ENCODE data around the gene BIN1.
A peak's percentile ranks its signal among the peaks of the same experiment; 100 is the strongest.

Gene BIN1

DNA sequence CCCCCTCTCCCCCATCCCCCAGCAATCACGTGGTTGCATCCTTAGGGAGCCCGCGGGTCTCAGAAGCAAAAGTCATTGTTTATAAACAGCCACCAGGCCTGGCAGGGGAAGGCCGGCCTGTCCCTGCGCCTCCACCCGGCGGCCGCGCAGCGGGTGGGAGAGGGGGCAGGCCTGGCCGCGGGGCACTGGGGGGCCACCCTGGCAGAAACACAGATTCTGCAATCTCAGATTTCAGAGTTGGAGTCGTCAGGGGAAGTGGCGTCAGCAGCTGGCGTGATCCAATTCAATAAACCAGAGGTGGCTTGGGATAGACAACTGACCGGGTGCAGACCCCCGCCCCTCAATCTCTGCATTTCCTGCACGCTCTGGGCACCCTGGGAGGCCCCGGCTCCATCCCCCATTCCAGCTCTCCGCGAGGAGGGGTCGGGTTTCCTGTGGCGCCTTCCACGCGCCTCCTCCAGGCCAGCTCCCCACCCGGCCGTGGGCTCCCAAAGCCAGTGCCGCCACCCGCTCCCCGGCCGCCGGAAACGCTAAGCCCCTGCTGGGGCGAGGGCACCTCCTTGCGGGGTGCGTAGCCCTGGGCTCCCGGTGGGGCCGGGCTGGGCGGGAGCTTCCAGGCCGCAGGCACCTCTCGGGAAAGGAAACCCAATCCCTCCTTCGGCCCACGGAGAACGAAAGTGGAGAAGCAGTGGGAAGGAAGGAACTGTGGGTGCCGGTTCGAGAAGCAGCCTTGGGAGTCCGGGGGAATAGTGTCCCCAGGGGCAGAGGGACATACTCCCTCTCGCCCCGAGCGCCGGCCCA is 1.1 kb downstream of the BIN1 start:
- Mint-ChIP-seq H3K4me1 (peaks cover 62% of the 10 kb centered on the region), H3K4me3 (peak overlapping the region; percentile 82 to 96 (median 87)), H3K27ac (peak overlapping the region; percentile 88 to 92 (median 89)), H3K36me3 (ENCODE audit: low read depth) (no peaks in the 10 kb centered on the region), H3K9me3 (no peaks in the 10 kb centered on the region), H3K27me3 (ENCODE audit: low read depth) (no peaks in the 10 kb centered on the region)
- TF ChIP-seq, protein P1, sequence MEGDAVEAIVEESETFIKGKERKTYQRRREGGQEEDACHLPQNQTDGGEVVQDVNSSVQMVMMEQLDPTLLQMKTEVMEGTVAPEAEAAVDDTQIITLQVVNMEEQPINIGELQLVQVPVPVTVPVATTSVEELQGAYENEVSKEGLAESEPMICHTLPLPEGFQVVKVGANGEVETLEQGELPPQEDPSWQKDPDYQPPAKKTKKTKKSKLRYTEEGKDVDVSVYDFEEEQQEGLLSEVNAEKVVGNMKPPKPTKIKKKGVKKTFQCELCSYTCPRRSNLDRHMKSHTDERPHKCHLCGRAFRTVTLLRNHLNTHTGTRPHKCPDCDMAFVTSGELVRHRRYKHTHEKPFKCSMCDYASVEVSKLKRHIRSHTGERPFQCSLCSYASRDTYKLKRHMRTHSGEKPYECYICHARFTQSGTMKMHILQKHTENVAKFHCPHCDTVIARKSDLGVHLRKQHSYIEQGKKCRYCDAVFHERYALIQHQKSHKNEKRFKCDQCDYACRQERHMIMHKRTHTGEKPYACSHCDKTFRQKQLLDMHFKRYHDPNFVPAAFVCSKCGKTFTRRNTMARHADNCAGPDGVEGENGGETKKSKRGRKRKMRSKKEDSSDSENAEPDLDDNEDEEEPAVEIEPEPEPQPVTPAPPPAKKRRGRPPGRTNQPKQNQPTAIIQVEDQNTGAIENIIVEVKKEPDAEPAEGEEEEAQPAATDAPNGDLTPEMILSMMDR (IDR thresholded peaks at IDR 0.05; ENCODE audit: unreplicated experiment in 3 of 3): no peak

DNA sequence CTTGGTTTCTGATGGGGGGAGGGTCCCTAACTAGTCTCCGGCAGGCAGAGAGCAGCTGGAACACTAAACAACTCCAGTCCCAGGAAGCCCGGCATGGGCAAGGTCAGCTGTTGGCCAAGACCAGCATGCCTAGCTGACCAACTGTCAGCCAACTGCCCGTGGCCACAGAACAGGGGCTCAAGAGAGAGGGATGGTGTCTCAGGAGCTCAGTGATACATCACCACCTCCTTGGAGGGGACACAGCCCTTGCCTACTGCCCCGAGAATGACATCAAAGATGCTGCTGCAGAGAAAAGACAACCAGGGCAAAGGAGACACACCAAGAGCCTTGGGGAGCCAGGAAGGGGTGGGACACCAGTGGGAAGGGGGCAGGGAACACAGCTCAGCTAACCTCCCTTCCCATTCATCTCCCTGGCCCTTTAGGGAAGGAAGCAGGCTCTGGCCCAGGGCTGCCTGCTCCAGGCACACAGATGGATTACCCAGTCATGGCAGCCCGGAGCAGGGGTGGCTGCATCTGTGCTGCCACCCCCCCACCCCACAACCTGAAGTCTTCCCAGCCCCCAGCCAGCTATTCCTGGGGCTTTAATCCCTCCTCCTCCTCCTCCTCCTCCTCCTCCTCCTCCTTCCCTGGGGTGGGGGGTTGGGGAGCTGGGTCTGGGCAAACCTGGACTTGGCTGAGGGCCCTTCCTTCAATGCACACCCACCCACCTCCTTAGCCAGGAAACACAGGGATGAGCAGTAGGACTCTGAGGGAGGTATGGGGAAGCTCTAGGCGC is 1.9 kb downstream of the BIN1 start:
- no peaks in the 10 kb centered on the region for H3K27me3 Mint-ChIP-seq (ENCODE audit: low read depth)
- peak overlapping the region; percentile 88 to 92 (median 89) for H3K27ac Mint-ChIP-seq
- H3K4me3 Mint-ChIP-seq: peak overlapping the region; percentile 82 to 96 (median 87)
- H3K36me3 Mint-ChIP-seq (ENCODE audit: low read depth): no peaks in the 10 kb centered on the region
- TF ChIP-seq, protein P1 (IDR thresholded peaks at IDR 0.05; ENCODE audit: unreplicated experiment in 3 of 3): no peak
- peaks cover 68% of the 10 kb centered on the region for H3K4me1 Mint-ChIP-seq
- H3K9me3 Mint-ChIP-seq: no peaks in the 10 kb centered on the region

DNA sequence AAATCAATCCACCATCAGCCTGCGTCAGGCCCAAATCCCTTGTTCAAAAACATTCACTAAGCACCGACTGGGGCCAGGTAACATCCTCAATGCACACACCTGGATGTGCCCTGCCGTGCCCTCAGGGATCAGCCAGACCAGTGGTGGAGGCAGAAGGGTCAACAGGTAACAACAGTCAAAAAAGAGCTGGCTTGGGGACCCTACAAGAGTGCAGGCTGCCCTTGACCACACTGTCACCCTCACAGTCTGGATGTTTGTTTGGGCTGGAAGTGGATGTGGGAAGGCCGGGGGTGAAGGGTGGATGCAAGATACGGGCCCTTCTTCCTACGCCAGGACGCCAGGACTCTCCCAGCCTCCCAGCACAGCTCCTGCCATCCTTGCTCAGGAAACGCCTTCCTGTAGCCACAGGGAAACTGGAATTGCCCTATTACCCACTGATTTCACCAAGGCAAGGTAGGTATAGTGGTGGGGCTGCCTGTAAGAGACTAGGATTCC is 2.7 kb downstream of the BIN1 start:
- Mint-ChIP-seq H3K4me1 (peaks cover 67% of the 10 kb centered on the region), H3K4me3 (peak overlapping the region; percentile 82 to 96 (median 87)), H3K27ac (peak overlapping the region; percentile 88 to 92 (median 89)), H3K36me3 (ENCODE audit: low read depth) (no peaks in the 10 kb centered on the region), H3K9me3 (no peaks in the 10 kb centered on the region), H3K27me3 (ENCODE audit: low read depth) (no peaks in the 10 kb centered on the region)
- TF ChIP-seq, protein P1 (IDR thresholded peaks at IDR 0.05; ENCODE audit: unreplicated experiment in 3 of 3): no peak

DNA sequence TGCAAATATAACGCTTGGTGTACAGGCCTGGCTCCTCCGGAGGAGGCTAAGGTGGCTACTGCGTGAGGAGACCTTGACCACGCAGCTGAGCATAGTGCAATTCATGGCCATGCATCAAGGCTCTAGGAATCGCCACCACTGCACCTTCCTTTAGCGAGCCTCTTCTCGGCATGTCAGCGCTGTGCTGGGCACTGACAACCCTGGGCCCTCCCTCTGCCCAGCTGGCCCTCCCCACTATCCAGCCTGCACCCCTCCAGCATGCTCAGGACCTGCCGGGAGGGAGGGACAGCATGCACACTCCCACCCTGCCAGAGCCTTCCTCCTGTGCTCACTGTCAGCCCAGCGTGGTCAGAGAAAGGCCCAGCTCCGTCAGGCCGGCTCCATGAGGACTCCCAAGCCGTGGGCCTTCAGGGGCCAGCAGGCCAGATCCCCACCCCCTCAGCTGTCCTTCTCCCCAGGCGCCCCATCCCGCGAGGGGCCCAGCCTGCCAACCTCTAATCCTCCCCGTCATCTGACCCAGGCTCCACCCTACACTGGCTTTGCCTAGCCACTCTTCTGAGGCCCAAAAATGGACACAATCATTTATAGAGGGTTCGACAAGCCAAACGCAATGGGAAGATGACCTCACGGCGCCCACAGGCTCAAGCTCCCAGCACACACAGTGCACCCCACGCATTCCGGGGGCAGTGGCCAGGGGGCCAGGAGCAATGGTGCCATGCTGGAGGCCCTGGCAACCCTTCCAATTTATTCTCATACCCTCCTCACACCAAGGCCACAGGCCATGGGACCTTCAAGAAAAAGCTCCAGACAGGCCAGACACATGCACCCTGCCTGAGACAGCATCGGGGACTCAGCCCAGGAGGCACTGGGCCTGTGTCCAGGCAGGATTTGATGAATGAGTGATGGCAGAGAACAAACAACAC is 3.5 kb downstream of the BIN1 start:
- H3K4me3 Mint-ChIP-seq: peak overlapping the region; percentile 82 to 96 (median 87)
- H3K9me3 Mint-ChIP-seq: no peaks in the 10 kb centered on the region
- H3K27ac Mint-ChIP-seq: peak overlapping the region; percentile 69 to 88 (median 80)
- H3K36me3 Mint-ChIP-seq (ENCODE audit: low read depth): no peaks in the 10 kb centered on the region
- H3K27me3 Mint-ChIP-seq (ENCODE audit: low read depth): no peaks in the 10 kb centered on the region
- peaks cover 69% of the 10 kb centered on the region for H3K4me1 Mint-ChIP-seq
- TF ChIP-seq, protein P1 (IDR thresholded peaks at IDR 0.05; ENCODE audit: unreplicated experiment in 3 of 3): no peak

DNA sequence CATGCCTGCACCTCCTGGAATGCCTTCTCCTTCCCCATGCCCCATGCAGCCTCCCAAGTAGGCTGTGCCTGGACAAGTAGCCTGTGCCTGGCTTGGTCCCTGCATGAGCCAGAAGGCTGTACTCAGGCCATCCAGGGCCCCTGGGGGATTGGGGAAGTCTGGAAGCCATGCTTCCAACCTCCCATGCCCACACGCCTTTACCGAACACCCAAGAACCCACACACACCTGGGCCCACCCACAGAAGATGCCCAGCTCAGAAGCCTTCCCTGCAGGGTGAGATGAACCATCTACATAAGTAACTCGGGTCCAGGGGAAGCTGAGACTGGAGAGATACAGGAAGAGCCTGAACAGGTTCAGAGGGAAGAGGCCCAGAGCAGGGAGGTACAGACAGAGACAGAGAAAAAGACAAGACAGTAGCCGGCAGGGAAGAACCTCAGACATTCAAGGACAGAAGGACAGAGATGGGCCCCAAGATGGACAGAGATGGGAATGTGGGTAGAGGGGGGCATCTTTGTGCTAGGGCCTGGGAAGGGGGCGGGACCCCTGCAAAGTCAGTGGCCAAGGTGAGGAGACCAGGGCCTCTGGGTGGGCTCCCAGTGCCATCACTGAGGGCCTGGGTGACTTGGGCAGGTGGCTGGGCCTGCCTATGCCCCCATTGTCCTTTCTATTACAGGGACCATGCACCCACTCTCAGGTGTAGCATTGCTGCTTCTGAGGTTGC is 4.3 kb downstream of the BIN1 start:
- Mint-ChIP-seq H3K4me3 (peak overlapping the region; percentile 71 to 96 (median 87)), H3K36me3 (ENCODE audit: low read depth) (no peaks in the 10 kb centered on the region), H3K4me1 (peaks cover 70% of the 10 kb centered on the region), H3K9me3 (no peaks in the 10 kb centered on the region), H3K27me3 (ENCODE audit: low read depth) (no peaks in the 10 kb centered on the region), H3K27ac (peak overlapping the region; percentile 69 to 88 (median 86))
- TF ChIP-seq, protein P1 (IDR thresholded peaks at IDR 0.05; ENCODE audit: unreplicated experiment in 3 of 3): no peak

All from nephron (organoid).